NB4 (cell line): Measurements from ENCODE around the gene PCDH17.
A peak's percentile ranks its signal among the peaks of the same experiment; 100 is the strongest.

Experiments
- DNase-seq: peaks from one replicate; pipeline ENCODE4 v3.0.0; 2010; ENCODE audit warnings: low read depth
- H3K4me3 ChIP-seq: one replicate; pipeline ENCODE4 v1.5.1; 2011; ENCODE audit warnings: mild to moderate bottlenecking, low read depth, low read length, moderate library complexity
- MYC ChIP-seq: IDR thresholded peaks from 2 replicates; pipeline ENCODE4 v1.6.1; 2011; ENCODE audit warnings: low read depth, low read length
- POLR2A ChIP-seq: IDR thresholded peaks from 2 replicates; pipeline ENCODE4 v1.6.1; 2011; ENCODE audit warnings: mild to moderate bottlenecking; ENCODE audit not compliant: insufficient read length; ENCODE audit errors: extremely low read depth
- TF ChIP-seq, protein P1 (sequence below): IDR thresholded peaks from one replicate; pipeline ENCODE4 v1.5.1; 2012; ENCODE audit warnings: low read depth, low read length
- TF ChIP-seq, protein P2 (sequence below): IDR thresholded peaks from 2 replicates; pipeline ENCODE4 v1.6.1; 2011; ENCODE audit warnings: low read depth, low read length

Gene PCDH17

DNA sequence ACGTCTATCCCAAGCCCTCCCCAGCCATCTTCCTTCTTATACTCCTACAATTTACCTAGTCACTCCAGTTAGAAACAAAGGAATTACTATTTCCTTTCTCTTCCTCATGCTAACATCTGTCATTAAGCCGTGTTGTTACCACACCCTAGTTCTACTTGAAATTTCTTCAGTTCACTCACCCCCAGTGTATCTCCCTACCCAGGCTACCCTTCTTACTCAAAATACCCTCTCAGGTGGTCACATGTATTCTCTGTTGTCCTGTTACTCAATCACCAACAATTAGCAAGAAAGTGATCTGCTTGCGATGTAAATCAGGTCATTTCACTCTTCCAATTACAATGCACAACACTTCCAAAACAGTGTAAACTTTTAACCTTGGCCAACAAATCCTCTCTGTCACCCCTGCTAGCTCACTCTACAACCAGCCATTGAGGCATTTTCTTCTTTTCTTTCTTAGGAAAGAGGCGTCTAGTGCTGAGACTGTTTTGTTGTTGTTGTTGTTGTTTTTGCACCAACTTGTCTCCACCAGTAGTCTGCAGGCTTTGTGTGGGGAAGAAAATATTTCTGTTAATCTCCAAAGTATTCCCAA, 50.7 kb downstream of the PCDH17 start:
- no peak for DNase-seq
- H3K4me3 ChIP-seq: no peak overlapping the region
- TF ChIP-seq, protein P1, sequence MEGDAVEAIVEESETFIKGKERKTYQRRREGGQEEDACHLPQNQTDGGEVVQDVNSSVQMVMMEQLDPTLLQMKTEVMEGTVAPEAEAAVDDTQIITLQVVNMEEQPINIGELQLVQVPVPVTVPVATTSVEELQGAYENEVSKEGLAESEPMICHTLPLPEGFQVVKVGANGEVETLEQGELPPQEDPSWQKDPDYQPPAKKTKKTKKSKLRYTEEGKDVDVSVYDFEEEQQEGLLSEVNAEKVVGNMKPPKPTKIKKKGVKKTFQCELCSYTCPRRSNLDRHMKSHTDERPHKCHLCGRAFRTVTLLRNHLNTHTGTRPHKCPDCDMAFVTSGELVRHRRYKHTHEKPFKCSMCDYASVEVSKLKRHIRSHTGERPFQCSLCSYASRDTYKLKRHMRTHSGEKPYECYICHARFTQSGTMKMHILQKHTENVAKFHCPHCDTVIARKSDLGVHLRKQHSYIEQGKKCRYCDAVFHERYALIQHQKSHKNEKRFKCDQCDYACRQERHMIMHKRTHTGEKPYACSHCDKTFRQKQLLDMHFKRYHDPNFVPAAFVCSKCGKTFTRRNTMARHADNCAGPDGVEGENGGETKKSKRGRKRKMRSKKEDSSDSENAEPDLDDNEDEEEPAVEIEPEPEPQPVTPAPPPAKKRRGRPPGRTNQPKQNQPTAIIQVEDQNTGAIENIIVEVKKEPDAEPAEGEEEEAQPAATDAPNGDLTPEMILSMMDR: no peak
- TF ChIP-seq, protein P2, sequence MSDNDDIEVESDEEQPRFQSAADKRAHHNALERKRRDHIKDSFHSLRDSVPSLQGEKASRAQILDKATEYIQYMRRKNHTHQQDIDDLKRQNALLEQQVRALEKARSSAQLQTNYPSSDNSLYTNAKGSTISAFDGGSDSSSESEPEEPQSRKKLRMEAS: no peak
- TF ChIP-seq POLR2A (no peak), MYC (no peak)

DNA sequence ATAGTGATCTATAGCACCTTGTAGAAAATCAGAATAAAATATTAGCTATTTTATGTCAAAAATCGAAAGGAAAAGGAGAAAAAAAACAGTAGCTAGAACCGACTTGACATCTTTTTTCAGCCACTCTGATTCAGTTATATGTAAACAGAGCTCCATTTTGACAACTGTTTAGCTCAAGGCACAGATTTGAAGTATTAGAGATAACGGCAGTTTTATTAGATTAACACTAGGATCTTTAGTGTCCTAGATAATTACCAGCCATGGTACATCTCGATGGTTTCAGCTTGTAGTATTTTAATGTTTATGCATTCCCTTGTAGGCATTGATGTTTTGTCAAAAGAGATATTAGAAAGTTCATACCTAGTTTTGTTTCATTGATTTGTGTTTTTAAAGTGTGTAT, 67.3 kb downstream of the PCDH17 start:
- TF ChIP-seq POLR2A (no peak), MYC (no peak)
- TF ChIP-seq, protein P1: no peak
- TF ChIP-seq, protein P2: no peak

DNA sequence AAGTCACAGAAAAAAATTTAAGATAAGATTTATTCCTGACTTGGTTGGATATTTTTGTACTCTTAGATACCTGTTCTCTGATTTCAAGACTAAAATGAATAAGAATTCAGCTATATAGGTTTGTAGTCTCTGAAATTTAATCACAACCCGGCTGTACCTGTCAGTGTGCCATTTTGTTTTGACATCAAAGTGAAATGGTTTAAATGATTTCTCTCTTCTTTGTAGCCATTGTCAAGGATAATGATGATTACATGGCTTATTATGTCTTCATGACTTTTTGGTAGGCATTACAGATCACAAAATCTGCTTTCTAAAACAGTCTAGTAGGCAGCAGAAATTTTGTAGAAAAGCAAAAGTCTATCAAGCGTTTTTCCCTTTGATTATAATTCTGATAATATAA, 72.5 kb downstream of the PCDH17 start:
- TF ChIP-seq, protein P2: no peak
- TF ChIP-seq MYC: no peak
- H3K4me3 ChIP-seq: no peak overlapping the region
- DNase-seq: no peak

More for the DNA sequence above, 67.3 kb downstream of the PCDH17 start:
- DNase-seq: no peak
- no peak overlapping the region for H3K4me3 ChIP-seq

DNA sequence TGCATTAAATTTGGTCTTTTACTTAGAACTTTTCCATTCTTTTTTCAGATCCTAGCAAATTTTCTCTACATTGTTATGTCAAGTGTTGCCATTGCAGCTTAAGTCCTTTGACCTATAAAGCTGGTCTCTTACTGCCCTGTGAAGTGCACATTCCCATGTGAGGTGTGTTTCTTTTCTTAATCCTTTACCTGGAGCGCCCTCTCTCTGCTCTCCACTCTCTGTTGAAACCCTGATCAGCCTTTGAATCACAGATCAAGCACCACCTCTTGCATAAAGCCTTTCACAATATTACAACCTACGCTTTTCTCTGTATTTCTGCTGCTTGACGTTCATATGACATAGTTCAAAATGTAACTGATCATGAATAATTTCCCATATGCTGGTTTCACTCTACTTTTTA, 84.8 kb downstream of the PCDH17 start:
- peak; percentile 2 for DNase-seq
- TF ChIP-seq, protein P2: no peak
- TF ChIP-seq MYC: no peak
- no peak for TF ChIP-seq POLR2A
- TF ChIP-seq, protein P1: no peak
- H3K4me3 ChIP-seq: no peak overlapping the region

DNA sequence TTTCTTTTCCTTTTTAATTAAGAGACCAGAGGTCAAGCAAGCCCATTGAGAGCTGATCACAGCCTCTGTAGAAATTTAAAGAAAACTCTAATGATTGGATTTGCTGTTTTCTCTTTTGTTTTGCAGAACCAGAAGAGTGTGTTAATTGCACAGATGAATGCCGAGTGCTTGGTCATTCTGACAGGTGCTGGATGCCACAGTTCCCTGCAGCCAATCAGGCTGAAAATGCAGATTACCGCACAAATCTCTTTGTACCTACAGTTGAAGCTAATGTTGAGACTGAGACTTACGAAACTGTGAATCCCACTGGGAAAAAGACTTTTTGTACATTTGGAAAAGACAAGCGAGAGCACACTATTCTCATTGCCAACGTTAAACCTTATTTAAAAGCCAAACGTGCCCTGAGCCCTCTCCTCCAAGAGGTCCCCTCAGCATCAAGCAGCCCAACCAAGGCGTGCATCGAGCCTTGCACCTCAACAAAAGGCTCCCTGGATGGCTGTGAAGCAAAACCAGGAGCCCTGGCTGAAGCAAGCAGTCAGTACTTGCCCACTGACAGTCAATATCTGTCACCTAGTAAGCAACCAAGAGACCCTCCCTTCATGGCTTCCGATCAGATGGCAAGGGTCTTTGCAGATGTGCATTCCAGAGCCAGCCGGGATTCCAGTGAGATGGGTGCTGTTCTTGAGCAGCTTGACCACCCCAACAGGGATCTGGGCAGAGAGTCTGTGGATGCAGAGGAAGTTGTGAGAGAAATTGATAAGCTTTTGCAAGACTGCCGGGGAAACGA, 93.1 kb downstream of the PCDH17 start:
- TF ChIP-seq MYC: no peak
- TF ChIP-seq, protein P1: no peak
- no peak for TF ChIP-seq POLR2A
- TF ChIP-seq, protein P2: no peak
- H3K4me3 ChIP-seq: no peak overlapping the region
- DNase-seq: no peak

DNA sequence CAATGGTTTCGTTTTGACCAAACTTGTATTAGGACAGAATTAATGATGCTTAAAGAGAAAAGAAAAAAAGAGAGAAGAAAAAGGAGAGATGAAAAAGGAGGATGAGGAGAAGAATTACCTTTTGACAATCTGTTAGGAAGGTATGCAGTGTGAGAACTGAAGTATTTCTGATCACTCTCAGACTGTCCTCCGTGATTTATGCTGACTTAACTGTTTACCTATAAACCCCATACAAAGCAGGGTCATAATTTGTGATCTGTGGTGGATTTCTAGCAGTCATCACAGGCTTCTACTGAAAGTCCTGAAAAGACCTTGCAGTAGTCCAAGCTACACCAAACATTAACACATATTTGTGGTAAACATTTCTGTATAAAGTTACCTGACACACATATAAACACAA, 93.9 kb downstream of the PCDH17 start:
- no peak overlapping the region for H3K4me3 ChIP-seq
- TF ChIP-seq POLR2A (no peak), MYC (no peak)
- TF ChIP-seq, protein P2: no peak
- TF ChIP-seq, protein P1: no peak
- no peak for DNase-seq
